Neural cell (in vitro differentiated cells): ENCODE results near the gene PIGBOS1.

Source experiments
- CTCF ChIP-seq: fragments of 450-650 bp; IDR thresholded peaks from 2 replicates; pipeline ENCODE4 v1.5.1; 2014; ENCODE audit warnings: antibody characterized with exemption, mild to moderate bottlenecking, moderate library complexity; ENCODE audit not compliant: poor library complexity, severe bottlenecking
- EP300 ChIP-seq: fragments of 450-650 bp; conservative IDR thresholded peaks from 2 replicates; pipeline ENCODE4 v1.6.1; 2014; ENCODE audit warnings: antibody characterized with exemption, mild to moderate bottlenecking, moderate library complexity; ENCODE audit not compliant: poor library complexity, severe bottlenecking
- EZH2 ChIP-seq: fragments of 200-600, 300-800 bp; shearing (Covaris generic), sonication (generic); IDR thresholded peaks from 2 replicates; pipeline ENCODE4 v1.6.1; 2014; ENCODE audit warnings: antibody characterized with exemption, low read length, borderline replicate concordance, mild to moderate bottlenecking; ENCODE audit not compliant: insufficient read depth, poor library complexity, severe bottlenecking

GRCh38 chr15:55281517-55282228 is 37.2 kb downstream of the PIGBOS1 start:
- TF ChIP-seq EZH2 (no peak), EP300 (no peak), CTCF (no peak)
